ENCODE measurements around the gene HBG1. TPM values are rescaled to one million over a fixed set of nuclear protein-coding genes. Genes with fewer than 3 reads are reported as not detected.

HBG1 gene
- total RNA-seq, 2 donors from 2014 or later: not detected

- Histone ChIP-seq H3K9me3 (no peaks in the 10 kb centered on the region), H3K4me3 (no peak overlapping the region), H3K4me1 (no peaks in the 10 kb centered on the region), H3K27ac (no peak overlapping the region), H3K27me3 (no peaks in the 10 kb centered on the region), H3K36me3 (replicated peaks in 1 of 2; ENCODE audit: insufficient read depth in 1 of 2, low read depth in 2 of 2) (no peaks in the 10 kb centered on the region)
- DNase-seq: no peak
- intact Hi-C loops (cut with DNase I): no loop called here
- WGBS, 2 donors: 78 to 94% methylated on average over 2 of the region's 2 CpGs
- no peak for ATAC-seq
- no peak for TF ChIP-seq POLR2A (IDR thresholded peaks at IDR 0.05)
- no peak for TF ChIP-seq CTCF (IDR thresholded peaks at IDR 0.05)
These were observed 35.0 kb upstream of the HBG1 start for GRCh38 chr11:5284637-5285036.

GRCh38 chr11:5283882-5284281, 34.2 kb upstream of the HBG1 start:
- no peaks in the 10 kb centered on the region for H3K36me3 ChIP-seq (replicated peaks in 1 of 2; ENCODE audit: insufficient read depth in 1 of 2, low read depth in 2 of 2)
- no peak overlapping the region for H3K4me3 ChIP-seq
- ATAC-seq (no peak), DNase-seq (no peak)
- no peak for TF ChIP-seq CTCF (IDR thresholded peaks at IDR 0.05)
- no peak for TF ChIP-seq POLR2A (IDR thresholded peaks at IDR 0.05)
- 40 to 50% methylated on average over 1 of the region's 1 CpG for WGBS, 2 donors
- H3K9me3 ChIP-seq: no peaks in the 10 kb centered on the region
- intact Hi-C loops (cut with DNase I): no loop called here
- no peaks in the 10 kb centered on the region for H3K27me3 ChIP-seq
- H3K4me1 ChIP-seq: no peaks in the 10 kb centered on the region
- H3K27ac ChIP-seq: no peak overlapping the region

- no peaks in the 10 kb centered on the region for H3K9me3 ChIP-seq
- intact Hi-C loops (cut with DNase I): no loop called here
- ATAC-seq (no peak), DNase-seq (no peak)
- no peak overlapping the region for H3K4me3 ChIP-seq
- TF ChIP-seq CTCF (IDR thresholded peaks at IDR 0.05) (no peak), POLR2A (IDR thresholded peaks at IDR 0.05) (no peak)
- H3K36me3 ChIP-seq (replicated peaks in 1 of 2; ENCODE audit: insufficient read depth in 1 of 2, low read depth in 2 of 2): no peaks in the 10 kb centered on the region
- no peak overlapping the region for H3K27ac ChIP-seq
- 46 to 58% methylated on average over 3 of the region's 3 CpGs for WGBS, 2 donors
- no peaks in the 10 kb centered on the region for H3K4me1 ChIP-seq
- H3K27me3 ChIP-seq: no peaks in the 10 kb centered on the region
These were observed 33.4 kb upstream of the HBG1 start for GRCh38 chr11:5283086-5283485.

GRCh38 chr11:5282628-5283027, 33.0 kb upstream of the HBG1 start:
- H3K27ac ChIP-seq: no peak overlapping the region
- TF ChIP-seq CTCF (IDR thresholded peaks at IDR 0.05): no peak
- no peak for TF ChIP-seq POLR2A (IDR thresholded peaks at IDR 0.05)
- WGBS, 2 donors: 74 to 79% methylated on average over 2 of the region's 2 CpGs
- ATAC-seq: no peak
- intact Hi-C loops (cut with DNase I): no loop called here
- H3K27me3 ChIP-seq: no peaks in the 10 kb centered on the region
- no peaks in the 10 kb centered on the region for H3K36me3 ChIP-seq (replicated peaks in 1 of 2; ENCODE audit: insufficient read depth in 1 of 2, low read depth in 2 of 2)
- DNase-seq: no peak
- no peak overlapping the region for H3K4me3 ChIP-seq
- H3K9me3 ChIP-seq: no peaks in the 10 kb centered on the region
- no peaks in the 10 kb centered on the region for H3K4me1 ChIP-seq

GRCh38 chr11:5281596-5281995, 31.9 kb upstream of the HBG1 start:
- Histone ChIP-seq H3K9me3 (no peaks in the 10 kb centered on the region), H3K27me3 (no peaks in the 10 kb centered on the region), H3K4me3 (no peak overlapping the region), H3K4me1 (no peaks in the 10 kb centered on the region), H3K27ac (no peak overlapping the region), H3K36me3 (replicated peaks in 1 of 2; ENCODE audit: insufficient read depth in 1 of 2, low read depth in 2 of 2) (no peaks in the 10 kb centered on the region)
- intact Hi-C loops (cut with DNase I): no loop called here
- ATAC-seq (no peak), DNase-seq (no peak)
- TF ChIP-seq CTCF (IDR thresholded peaks at IDR 0.05): no peak
- TF ChIP-seq POLR2A (IDR thresholded peaks at IDR 0.05): no peak
